Neuron (in vitro differentiated cells): Measurements from ENCODE around the gene RHOG.
"Not testable (repeated sequence)": the region's sequence is repeated elsewhere in the genome, so short reads cannot be mapped to it uniquely, and the experiment has no call there.

Experiments
- H2AFZ ChIP-seq: one replicate; pipeline ENCODE4 v1.6.1; 2013; ENCODE audit warnings: low read depth, mild to moderate bottlenecking, inconsistent platforms, low read length, moderate library complexity
- H3K27me3 ChIP-seq: one replicate; pipeline ENCODE4 v1.6.1; 2013; ENCODE audit warnings: low read length; ENCODE audit not compliant: insufficient read depth
- H3K36me3 ChIP-seq: one replicate; pipeline ENCODE4 v1.6.1; 2013; ENCODE audit warnings: low read length; ENCODE audit not compliant: insufficient read depth
- H3K4me1 ChIP-seq: one replicate; pipeline ENCODE4 v1.6.1; 2013; ENCODE audit warnings: low read length; ENCODE audit not compliant: insufficient read depth
- H3K4me3 ChIP-seq: 2 replicates; pipeline ENCODE4 v1.5.1; 2013; ENCODE audit warnings: mild to moderate bottlenecking, low read length, moderate library complexity
- H3K9me3 ChIP-seq: one replicate; pipeline ENCODE4 v1.6.1; 2013; ENCODE audit warnings: low read length

Gene RHOG

DNA sequence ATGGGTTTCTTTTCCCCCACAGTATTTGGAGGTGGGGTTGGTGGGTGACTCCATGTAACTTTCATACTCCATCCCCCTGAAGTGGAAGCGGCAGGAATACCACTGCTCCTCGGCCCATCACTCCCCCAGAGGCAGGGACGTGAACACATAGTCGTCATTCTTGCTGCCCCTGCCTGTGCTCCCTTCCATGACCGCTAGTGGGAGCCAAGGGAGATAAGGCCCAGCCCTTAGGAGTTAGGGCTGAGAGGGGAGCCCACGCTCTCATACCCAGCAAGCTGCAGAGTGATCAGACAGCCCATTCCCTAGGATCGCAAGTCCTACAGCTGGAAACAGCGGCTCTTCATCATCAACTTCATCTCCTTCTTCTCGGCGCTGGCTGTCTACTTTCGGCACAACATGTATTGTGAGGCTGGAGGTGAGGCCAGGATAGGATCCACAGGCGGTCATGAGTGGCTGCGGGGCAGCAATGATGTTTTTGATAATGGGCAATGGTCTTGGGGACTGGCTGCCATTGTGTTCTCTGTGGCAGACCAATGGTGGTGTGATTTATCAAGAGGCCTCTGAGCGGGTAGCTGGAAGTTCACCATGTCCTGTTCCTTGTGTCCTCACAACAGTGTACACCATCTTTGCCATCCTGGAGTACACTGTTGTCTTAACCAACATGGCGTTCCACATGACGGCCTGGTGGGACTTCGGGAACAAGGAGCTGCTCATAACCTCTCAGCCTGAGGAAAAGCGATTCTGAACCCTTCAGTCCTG, 15.9 kb downstream of the RHOG start:
- Histone ChIP-seq H3K4me1 (no peaks in the 10 kb centered on the region), H2AFZ (no peak overlapping the region), H3K9me3 (no peaks in the 10 kb centered on the region), H3K4me3 (no peak overlapping the region), H3K27me3 (no peaks in the 10 kb centered on the region), H3K36me3 (peaks cover 30% of the 10 kb centered on the region)

DNA sequence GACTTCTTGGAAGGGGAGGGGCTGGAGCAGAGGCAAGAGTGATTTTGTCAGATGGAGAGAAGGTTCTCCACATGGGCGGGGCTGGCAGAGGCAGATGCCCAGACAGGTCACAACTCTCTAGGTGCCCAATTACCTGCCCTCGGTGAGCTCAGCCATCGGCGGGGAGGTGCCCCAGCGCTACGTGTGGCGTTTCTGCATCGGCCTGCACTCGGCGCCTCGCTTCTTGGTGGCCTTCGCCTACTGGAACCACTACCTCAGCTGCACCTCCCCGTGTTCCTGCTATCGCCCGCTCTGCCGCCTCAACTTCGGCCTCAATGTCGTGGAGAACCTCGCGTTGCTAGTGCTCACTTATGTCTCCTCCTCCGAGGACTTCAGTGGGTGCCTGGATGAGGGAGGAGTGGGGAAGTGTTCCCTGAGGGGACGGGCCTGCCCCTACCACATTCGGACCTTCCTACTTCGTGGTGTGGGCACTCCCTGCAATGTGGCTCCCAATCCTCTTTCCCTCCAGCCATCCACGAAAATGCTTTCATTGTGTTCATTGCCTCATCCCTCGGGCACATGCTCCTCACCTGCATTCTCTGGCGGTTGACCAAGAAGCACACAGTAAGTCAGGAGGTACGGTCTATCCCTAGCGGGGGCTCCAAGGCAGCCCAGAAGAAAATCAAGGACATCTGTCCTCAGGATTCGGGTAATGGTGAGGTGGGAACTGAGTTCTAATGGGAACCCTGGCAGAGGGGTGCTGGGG, 16.8 kb downstream of the RHOG start:
- no peak overlapping the region for H3K4me3 ChIP-seq
- no peaks in the 10 kb centered on the region for H3K4me1 ChIP-seq
- H3K36me3 ChIP-seq: peaks cover 29% of the 10 kb centered on the region
- H3K27me3 ChIP-seq: no peaks in the 10 kb centered on the region
- no peaks in the 10 kb centered on the region for H3K9me3 ChIP-seq
- H2AFZ ChIP-seq: no peak overlapping the region

DNA sequence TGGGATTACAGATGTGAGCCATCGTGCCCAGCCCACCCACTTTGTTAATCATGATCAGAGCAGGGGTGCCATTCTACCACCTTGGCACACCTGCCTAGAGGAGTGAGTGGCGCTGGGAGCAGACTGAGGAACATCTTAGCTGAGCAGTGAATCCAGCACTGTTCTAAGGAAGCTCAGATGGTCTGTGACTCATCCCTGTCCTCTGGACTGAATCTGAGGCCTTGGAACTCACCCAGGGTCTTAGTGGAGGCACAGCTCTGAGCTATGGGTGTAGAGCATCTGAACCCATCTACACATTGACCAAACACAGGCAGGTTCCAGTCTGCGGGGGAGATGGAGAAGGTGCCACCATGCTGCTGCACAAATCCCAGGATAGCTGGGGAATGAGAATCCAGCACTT, 17.5 kb downstream of the RHOG start:
- no peak overlapping the region for H3K4me3 ChIP-seq
- no peaks in the 10 kb centered on the region for H3K27me3 ChIP-seq
- no peaks in the 10 kb centered on the region for H3K4me1 ChIP-seq
- H3K9me3 ChIP-seq: no peaks in the 10 kb centered on the region
- H3K36me3 ChIP-seq: peaks cover 29% of the 10 kb centered on the region
- no peak overlapping the region for H2AFZ ChIP-seq

DNA sequence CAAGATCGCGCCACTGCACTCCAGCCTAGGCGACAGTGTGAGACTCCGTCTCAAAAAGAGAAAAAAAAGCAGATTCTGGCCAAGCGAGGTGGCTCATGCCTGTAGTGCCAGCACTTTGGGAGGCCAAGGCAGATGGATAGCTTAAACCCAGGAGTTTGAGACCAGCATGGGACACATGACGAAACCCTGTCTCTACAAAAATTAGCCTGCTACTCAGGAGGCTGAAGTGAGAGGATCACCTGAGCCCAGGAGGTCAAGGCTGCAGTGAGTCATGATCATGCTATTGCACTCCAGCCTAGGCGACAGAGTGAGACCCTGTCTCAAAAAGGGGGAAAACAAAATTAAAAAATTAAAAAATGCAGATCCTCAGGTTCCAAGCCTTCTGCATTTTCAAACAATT, 18.4 kb downstream of the RHOG start:
- H2AFZ ChIP-seq: no peak overlapping the region
- no peaks in the 10 kb centered on the region for H3K4me1 ChIP-seq
- no peaks in the 10 kb centered on the region for H3K9me3 ChIP-seq
- H3K4me3 ChIP-seq: no peak overlapping the region
- H3K36me3 ChIP-seq: peaks cover 21% of the 10 kb centered on the region
- H3K27me3 ChIP-seq: no peaks in the 10 kb centered on the region

DNA sequence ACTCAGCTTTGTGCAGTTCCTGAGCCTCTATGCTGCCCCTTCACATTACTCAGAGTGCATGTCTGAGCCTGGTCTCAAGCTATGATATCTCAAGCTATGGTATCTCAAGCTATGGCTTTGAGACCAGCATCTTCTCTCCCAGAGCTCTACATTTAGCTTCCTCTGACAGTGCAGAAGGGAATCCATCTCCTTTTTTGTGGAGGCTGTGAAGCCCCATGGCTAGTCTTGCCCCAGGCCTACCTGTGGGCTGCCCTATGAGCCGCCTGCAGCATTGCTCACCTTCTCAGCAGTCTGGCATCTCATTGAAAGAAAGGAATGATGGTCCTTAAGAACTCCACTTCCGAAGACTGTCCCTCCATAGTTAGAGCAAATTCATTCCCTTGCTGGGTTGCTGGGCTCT, 19.8 kb downstream of the RHOG start:
- H3K9me3 ChIP-seq: no peaks in the 10 kb centered on the region

DNA sequence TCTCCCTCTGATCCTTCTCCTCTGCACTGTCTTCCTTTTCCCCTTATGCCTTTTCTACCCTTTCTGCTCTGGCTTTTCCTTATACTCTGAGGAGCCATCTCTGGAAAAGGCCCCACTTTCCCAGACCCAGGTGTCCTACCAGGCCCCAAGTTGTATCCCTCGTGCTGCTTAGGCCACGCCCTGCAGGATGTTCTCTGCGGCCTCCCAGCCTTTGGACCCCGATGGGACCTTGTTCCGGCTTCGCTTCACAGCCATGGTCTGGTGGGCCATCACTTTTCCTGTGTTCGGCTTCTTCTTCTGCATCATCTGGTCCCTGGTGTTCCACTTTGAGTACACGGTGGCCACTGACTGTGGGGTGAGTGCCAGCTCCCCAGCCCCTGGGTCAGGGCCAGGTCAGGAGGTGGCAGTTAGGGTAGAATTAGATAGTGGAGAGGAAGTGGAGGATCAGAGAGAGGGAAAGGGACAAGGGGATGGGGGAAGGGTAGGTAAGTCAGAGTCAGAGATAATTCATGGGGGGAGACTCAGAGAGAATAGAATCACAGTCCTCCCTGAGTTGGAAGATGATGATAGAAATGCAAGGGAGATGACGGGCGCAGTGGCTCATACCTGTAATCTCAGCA, 23.5 kb downstream of the RHOG start:
- Histone ChIP-seq H3K4me3 (no peak overlapping the region), H2AFZ (no peak overlapping the region), H3K27me3 (no peaks in the 10 kb centered on the region), H3K9me3 (no peaks in the 10 kb centered on the region), H3K36me3 (no peaks in the 10 kb centered on the region), H3K4me1 (no peaks in the 10 kb centered on the region)

More for the DNA sequence above, 19.8 kb downstream of the RHOG start:
- no peak overlapping the region for H3K4me3 ChIP-seq
- no peaks in the 10 kb centered on the region for H3K27me3 ChIP-seq
- H2AFZ ChIP-seq: no peak overlapping the region
- peaks cover 9% of the 10 kb centered on the region for H3K36me3 ChIP-seq
- H3K4me1 ChIP-seq: no peaks in the 10 kb centered on the region

DNA sequence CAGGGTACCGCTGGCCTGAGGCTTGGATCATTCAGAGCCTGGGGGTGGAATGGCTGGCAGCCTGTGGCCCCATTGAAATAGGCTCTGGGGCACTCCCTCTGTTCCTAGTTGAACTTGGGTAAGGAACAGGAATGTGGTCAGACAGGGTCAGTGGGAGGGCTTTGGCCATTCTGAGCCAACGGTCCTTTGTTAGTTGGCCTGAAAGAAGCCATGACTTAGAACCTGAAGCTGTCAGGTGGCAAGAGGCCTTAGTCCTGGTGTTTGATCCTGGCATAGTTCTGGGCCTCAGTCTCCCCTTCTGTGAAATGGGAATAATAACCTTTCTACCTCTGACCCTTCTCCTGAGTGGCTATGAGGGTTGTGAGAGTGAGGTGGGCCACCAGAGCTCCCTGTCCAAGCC, 24.1 kb downstream of the RHOG start:
- Histone ChIP-seq H3K4me3 (no peak overlapping the region), H3K4me1 (no peaks in the 10 kb centered on the region), H3K9me3 (no peaks in the 10 kb centered on the region), H3K27me3 (no peaks in the 10 kb centered on the region), H3K36me3 (no peaks in the 10 kb centered on the region), H2AFZ (no peak overlapping the region)

DNA sequence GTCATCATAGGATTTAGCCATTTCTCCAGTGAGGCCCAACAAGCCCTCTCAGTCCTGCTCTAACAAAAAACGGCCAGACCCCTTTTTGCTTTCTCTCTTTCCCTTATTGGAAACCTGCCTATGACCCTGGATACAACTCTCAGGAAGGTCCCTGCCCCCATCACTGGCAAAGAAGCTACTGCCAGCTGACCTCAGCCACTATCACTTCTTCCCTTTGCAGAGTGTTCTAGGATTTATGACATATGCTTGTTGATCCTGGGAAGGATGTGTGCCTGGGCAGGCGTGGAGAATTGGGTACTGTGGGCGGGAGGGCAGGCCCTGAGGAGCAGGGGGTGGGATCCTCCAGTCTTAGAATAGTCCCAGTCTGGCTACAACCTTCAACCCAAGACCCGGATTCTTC, 24.9 kb downstream of the RHOG start:
- no peaks in the 10 kb centered on the region for H3K9me3 ChIP-seq
- no peaks in the 10 kb centered on the region for H3K36me3 ChIP-seq
- no peak overlapping the region for H2AFZ ChIP-seq
- no peaks in the 10 kb centered on the region for H3K4me1 ChIP-seq
- H3K4me3 ChIP-seq: no peak overlapping the region
- no peaks in the 10 kb centered on the region for H3K27me3 ChIP-seq

DNA sequence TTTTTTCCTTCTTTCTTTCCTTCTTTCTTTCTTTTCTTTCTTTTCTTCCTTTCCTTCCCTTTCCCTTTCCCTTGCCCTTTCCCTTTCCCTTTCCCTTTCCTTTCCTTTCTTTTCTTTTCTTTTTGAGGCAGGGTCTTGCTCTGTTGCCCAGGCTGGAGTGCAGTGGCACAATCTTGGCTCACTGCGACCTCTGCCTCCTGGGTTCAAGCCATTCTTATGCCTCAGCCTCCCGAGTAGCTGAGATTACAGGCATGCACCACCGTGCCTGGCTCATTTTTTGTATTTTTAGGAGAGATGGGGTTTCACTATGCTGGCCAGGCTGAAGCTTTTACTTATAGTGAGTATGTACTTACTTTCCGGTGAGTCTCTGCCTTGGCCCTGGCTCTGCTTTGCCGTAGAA, 25.9 kb downstream of the RHOG start:
- H3K4me3 ChIP-seq, H2AFZ ChIP-seq, H3K4me1 ChIP-seq, H3K36me3 ChIP-seq, H3K9me3 ChIP-seq, H3K27me3 ChIP-seq: not testable (repeated sequence)

DNA sequence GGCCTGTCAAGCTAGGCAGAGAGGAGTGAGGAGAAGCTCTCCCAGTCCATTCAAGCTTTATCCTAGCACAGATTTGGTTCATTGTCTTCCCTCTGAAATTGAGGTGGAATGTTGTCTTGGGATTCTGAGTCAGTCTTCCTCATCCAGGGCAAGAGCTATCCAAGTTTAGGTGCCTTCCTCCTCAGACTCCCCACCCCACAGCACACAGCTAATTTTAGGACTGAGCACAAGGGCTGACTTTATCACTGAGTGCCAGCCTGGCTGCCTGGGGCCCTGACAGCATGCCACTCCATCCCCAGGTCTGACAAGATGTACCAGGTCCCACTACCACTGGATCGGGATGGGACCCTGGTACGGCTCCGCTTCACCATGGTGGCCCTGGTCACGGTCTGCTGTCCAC, 29.8 kb downstream of the RHOG start:
- Histone ChIP-seq H3K4me1 (peaks cover 3% of the 10 kb centered on the region), H3K9me3 (no peaks in the 10 kb centered on the region), H3K27me3 (no peaks in the 10 kb centered on the region), H3K4me3 (no peak overlapping the region), H3K36me3 (no peaks in the 10 kb centered on the region), H2AFZ (no peak overlapping the region)

DNA sequence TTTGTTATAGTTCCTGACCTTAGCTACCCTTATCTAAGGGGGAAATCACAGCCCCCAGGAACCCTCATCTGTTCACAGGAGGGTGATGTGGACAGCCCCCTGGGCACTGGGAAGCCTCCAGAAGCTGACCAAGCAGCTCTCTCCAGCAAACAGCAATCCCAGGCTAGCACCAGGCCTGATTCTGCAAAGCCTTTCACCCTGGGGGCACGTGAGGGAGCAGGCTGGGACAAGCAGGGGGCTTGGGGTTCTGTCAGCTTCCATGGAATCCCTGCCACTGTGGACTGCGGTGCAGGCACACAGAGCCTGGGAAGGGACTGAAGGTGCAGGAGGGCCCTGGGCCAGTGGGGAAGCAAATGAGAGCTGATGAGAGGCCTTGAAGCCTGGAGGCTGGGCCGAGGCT, 30.3 kb downstream of the RHOG start:
- Histone ChIP-seq H3K27me3 (no peaks in the 10 kb centered on the region), H3K9me3 (no peaks in the 10 kb centered on the region), H2AFZ (no peak overlapping the region), H3K36me3 (no peaks in the 10 kb centered on the region), H3K4me1 (peaks cover 3% of the 10 kb centered on the region), H3K4me3 (no peak overlapping the region)

DNA sequence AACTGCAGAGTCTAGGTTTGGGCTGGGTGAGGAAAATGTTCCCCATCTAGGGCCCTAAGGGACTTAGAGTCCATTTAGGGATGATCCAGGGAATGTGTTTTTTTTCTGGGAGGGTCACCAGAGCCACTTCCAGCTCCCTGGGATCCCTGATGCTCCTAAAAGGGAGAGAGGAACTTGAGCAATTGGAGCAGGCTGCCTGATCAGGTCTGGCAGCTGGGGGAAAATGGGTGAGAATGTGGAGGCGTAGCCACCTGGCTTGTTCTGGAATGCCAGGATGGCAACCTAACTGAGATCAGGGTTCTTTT, 31.2 kb downstream of the RHOG start:
- H3K36me3 ChIP-seq: no peaks in the 10 kb centered on the region
- peaks cover 3% of the 10 kb centered on the region for H3K4me1 ChIP-seq
- H3K27me3 ChIP-seq: no peaks in the 10 kb centered on the region
- H3K9me3 ChIP-seq: no peaks in the 10 kb centered on the region
- H3K4me3 ChIP-seq: no peak overlapping the region
- H2AFZ ChIP-seq: no peak overlapping the region

DNA sequence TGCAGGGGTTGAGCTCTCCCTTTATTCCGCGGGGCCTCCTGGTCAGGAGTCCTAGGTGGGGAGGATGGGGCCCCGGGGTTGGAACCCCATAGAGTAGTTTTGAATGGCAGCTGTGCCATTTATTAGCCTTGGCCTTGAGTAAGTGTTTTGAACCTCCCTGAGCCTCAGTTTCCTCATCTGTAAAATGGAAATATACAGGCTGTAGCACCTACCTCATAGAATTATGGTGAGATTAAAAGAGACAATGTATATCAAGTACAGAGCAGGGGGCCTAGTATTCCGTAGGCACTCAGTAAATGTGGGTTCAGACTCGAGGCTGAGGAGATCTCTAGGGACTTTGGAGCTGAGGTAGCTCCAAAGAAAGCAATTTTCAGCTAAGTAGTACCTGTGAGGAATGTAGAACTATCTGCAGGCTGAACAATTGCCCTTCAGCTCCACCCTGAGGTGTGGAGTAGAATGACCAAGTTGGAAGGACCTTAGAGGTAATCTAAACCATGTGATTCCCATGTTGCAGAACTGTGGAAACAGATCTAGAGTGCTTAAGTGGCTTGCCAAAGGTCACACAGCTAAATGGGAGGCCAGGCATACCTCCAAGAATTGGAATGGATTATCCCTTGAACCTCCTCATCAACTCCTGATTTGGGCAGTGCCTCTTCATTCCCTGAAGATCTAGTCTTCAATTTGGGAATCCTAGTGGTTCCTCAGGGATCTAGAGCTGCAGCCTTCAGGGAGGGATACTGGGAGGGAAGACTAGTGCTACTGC, 31.7 kb downstream of the RHOG start:
- no peaks in the 10 kb centered on the region for H3K9me3 ChIP-seq
- peak overlapping the region; percentile 95 for H2AFZ ChIP-seq
- H3K36me3 ChIP-seq: no peaks in the 10 kb centered on the region
- peak overlapping the region; percentile 76 for H3K4me3 ChIP-seq
- H3K27me3 ChIP-seq: no peaks in the 10 kb centered on the region
- H3K4me1 ChIP-seq: peaks cover 3% of the 10 kb centered on the region
